K562 (cell line): Measurements from ENCODE around the gene SETD4. TPM values are rescaled to one million over a fixed set of nuclear protein-coding genes. Genes with fewer than 3 reads are reported as not detected.

Source experiments
- CTCFL ChIP-seq: IDR thresholded peaks from 2 replicates; pipeline ENCODE4 v1.6.1; 2011; ENCODE audit warnings: borderline replicate concordance, low read depth, mild to moderate bottlenecking, moderate library complexity, low read length; ENCODE audit not compliant: insufficient read depth, poor library complexity, severe bottlenecking
- JUN ChIP-seq, 2 experiments: sonication (generic) in 1 of 2; formaldehyde crosslinking in 1 of 2; IDR thresholded peaks; 2 replicates each; pipeline versions ENCODE4 v1.6.1 to v1.8.0; 2012 to 2022; ENCODE audit warnings: borderline replicate concordance in 2 of 2, mild to moderate bottlenecking in 2 of 2, improper control_type of control experiment in 1 of 2, low read depth in 1 of 2, low read length in 1 of 2, missing genetic modification reagents in 1 of 2
- MAZ ChIP-seq, 2 experiments: fragments of 450-650 bp in 1 of 2; sonication (generic) in 1 of 2; formaldehyde crosslinking; IDR thresholded peaks in 1 of 2; conservative IDR thresholded peaks in 1 of 2; 2 replicates each; pipeline versions ENCODE4 v1.4.0 to v1.5.0; 2020; ENCODE audit warnings: mild to moderate bottlenecking in 1 of 2, missing genetic modification reagents in 1 of 2
- SMC3 ChIP-seq: conservative IDR thresholded peaks from 2 replicates; pipeline ENCODE4 v1.6.1; 2011; ENCODE audit warnings: low read depth, low read length, improper control_type of control experiment; ENCODE audit not compliant: insufficient read depth
- SRF ChIP-seq, 2 experiments: fragments of 250-450, 450-650 bp in 1 of 2; sonication (Bioruptor Pico) in 1 of 2; sonication (generic) in 1 of 2; formaldehyde crosslinking; IDR thresholded peaks; 2 replicates each; pipeline versions ENCODE4 v1.5.0 to v1.5.1; 2020 to 2022; ENCODE audit warnings: mild to moderate bottlenecking in 1 of 2, missing genetic modification reagents in 1 of 2
- XRCC5 ChIP-seq: fragments of 200-400 bp; formaldehyde crosslinking; IDR thresholded peaks from 2 replicates; pipeline ENCODE4 v1.6.1; 2017; ENCODE audit warnings: low read depth, mild to moderate bottlenecking, low read length
- polyA plus RNA-seq, 8 experiments: library from polyadenylated mRNA; depleted of rRNA in 4 of 8; stranded (reverse) in 5 of 8; unstranded in 3 of 8; fragments of >200 nt; fragmentation: Nextera tagmentation in 2 of 8; fragmentation: Illumina TruSeq in 1 of 8; extraction: Ambion mirVana in 2 of 8; extraction: Trizol in 1 of 8; gene quantifications; 2 replicates each; pipeline versions ENCODE4 v1.2.1 to v1.2.3, GENCODE V29; 2011 to 2014; ENCODE audit warnings: inconsistent platforms in 1 of 8, missing spikeins in 1 of 8
- total RNA-seq, 7 experiments: library from RNA; depleted of rRNA in 6 of 7; stranded (reverse); fragments of >200 nt in 6 of 7; fragmentation: Illumina TruSeq in 2 of 7; extraction: Trizol in 2 of 7; gene quantifications; 2 replicates each; pipeline versions ENCODE4 v1.2.1 to v1.2.3, GENCODE V29; 2011 to 2021; ENCODE audit warnings: low replicate concordance in 1 of 7

SETD4 gene
- total and polyA plus RNA-seq, 9 of the 15 experiments (the other 6 are each of a cell fraction or from before 2014, with no cell fraction given) = 16.1 to 51.3 (median 25.7) TPM

- 0 out of 2 replicates have a peak, but pooled peaks have one; percentile 33 for TF ChIP-seq JUN (IDR thresholded peaks at IDR 0.05; ENCODE audit: borderline replicate concordance, low read depth, low read length)
- TF ChIP-seq JUN (CRISPR knock-in tag; IDR thresholded peaks at IDR 0.05; ENCODE audit: borderline replicate concordance) = no peak
- TF ChIP-seq SRF (CRISPR knock-in tag; IDR thresholded peaks at IDR 0.05) = no peak
- TF ChIP-seq CTCFL = peak; percentile 6
- TF ChIP-seq MAZ (CRISPR knock-in tag; conservative IDR thresholded peaks at IDR 0.05 in 1 of 2, IDR thresholded peaks at IDR 0.05 in 1 of 2) = 0 out of 4 replicates have a peak, but pooled peaks of 1 of the 2 experiments have one; percentile 31
- TF ChIP-seq SMC3 = peak; percentile 94
- peak; percentile 87; the same call in 1 of the 2 replicates for TF ChIP-seq XRCC5
Measured at GRCh38 chr21:36028127-36029069, 31.9 kb downstream of the SETD4 start (continued).
